ENCODE results near the gene SHQ1. TPM values are rescaled to one million over a fixed set of nuclear protein-coding genes. Genes with fewer than 3 reads are reported as not detected.
"Not testable (repeated sequence)": the region's sequence is repeated elsewhere in the genome, so short reads cannot be mapped to it uniquely, and the experiment has no call there.

SHQ1 gene
- total RNA-seq, 6 experiments from 2014 or later: 18.4 to 21.1 (median 20.2) TPM

DNA sequence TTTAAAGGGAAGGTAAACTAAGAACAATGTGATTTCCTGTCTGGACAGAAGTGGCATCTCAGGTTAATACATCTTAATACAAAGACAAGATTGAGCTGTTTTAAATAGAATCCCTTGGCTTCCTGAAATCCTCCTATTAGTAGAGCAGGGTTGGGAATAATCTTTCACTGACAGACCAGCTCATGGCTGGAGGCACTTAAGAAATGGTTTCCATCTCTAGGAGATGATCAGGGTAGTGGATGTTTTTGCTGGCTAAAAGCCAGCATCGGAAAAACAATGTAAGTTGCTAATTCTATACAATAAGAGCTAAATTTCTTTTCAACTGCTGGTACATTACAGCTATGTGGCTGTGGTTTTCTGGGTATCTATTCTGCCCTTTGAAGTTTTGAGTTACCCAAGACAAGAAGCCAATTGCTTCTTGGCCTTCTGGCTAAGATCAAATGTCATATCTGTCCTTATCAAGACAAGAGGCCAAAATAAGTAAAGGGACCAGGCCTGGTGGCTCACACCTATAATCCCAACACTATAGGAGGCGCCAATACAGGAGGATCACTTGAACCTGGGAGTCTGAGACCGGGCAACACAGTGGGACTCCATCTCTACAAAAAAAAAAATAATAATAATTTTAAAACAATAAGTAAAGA, 49.6 kb downstream of the SHQ1 start:
- Mint-ChIP-seq H3K4me3 (no peak overlapping the region), H3K4me1 (ENCODE audit: low read depth) (peaks cover 13% of the 10 kb centered on the region), H3K36me3 (ENCODE audit: low read depth) (no peaks in the 10 kb centered on the region), H3K27me3 (ENCODE audit: insufficient read depth) (no peaks in the 10 kb centered on the region; the same call in none of the 2 replicates), H3K9me3 (no peaks in the 10 kb centered on the region), H3K27ac (peak overlapping the region; percentile 2; the same call in 1 of the 2 replicates)
- no peak for DNase-seq
- TF ChIP-seq, protein P1, sequence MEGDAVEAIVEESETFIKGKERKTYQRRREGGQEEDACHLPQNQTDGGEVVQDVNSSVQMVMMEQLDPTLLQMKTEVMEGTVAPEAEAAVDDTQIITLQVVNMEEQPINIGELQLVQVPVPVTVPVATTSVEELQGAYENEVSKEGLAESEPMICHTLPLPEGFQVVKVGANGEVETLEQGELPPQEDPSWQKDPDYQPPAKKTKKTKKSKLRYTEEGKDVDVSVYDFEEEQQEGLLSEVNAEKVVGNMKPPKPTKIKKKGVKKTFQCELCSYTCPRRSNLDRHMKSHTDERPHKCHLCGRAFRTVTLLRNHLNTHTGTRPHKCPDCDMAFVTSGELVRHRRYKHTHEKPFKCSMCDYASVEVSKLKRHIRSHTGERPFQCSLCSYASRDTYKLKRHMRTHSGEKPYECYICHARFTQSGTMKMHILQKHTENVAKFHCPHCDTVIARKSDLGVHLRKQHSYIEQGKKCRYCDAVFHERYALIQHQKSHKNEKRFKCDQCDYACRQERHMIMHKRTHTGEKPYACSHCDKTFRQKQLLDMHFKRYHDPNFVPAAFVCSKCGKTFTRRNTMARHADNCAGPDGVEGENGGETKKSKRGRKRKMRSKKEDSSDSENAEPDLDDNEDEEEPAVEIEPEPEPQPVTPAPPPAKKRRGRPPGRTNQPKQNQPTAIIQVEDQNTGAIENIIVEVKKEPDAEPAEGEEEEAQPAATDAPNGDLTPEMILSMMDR (IDR thresholded peaks at IDR 0.05): no peak

DNA sequence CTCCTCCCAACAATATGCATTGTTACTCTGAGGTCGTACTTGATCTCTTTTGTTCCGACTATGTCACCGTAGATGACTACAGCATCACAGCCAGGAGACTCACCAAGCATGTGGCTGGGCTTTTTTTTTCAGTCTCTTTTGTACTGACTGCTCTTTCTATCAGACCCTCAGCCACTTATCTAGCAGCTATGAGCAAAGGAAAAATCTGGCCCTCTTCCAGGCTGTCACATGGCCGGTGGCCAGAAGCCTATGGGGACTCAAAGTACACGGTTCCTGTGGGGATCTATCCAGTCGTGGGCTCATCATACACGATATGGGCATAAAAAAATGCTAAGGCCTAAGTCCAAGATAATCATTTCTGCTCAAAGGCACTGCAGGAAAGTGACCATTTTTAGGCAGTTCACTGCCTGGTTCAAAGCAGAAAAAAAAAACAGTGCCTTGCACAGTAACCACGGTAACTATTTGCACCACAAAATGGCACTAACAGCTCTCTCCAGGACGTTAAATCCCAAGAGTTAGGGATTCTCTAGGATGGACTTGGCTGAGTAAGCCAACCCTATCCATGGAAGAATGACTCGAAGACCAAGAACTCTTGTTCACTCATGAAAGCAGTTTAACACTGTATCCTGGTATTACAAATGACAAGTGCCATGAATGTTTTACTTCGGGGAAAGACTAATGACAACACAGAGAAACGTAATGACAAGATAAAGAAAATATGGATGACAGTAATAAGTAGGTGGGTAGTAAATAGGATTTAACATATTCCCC, 50.3 kb downstream of the SHQ1 start:
- TF ChIP-seq, protein P1 (IDR thresholded peaks at IDR 0.05): no peak
- H3K27ac Mint-ChIP-seq: peak overlapping the region; percentile 2
- peak; percentile 65 for DNase-seq
- no peaks in the 10 kb centered on the region for H3K9me3 Mint-ChIP-seq
- H3K4me1 Mint-ChIP-seq (ENCODE audit: low read depth): peaks cover 13% of the 10 kb centered on the region
- H3K27me3 Mint-ChIP-seq (ENCODE audit: insufficient read depth): no peaks in the 10 kb centered on the region; the same call in none of the 2 replicates
- no peaks in the 10 kb centered on the region; the same call in 1 of the 2 replicates for H3K36me3 Mint-ChIP-seq (ENCODE audit: low read depth)
- H3K4me3 Mint-ChIP-seq: no peak overlapping the region

DNA sequence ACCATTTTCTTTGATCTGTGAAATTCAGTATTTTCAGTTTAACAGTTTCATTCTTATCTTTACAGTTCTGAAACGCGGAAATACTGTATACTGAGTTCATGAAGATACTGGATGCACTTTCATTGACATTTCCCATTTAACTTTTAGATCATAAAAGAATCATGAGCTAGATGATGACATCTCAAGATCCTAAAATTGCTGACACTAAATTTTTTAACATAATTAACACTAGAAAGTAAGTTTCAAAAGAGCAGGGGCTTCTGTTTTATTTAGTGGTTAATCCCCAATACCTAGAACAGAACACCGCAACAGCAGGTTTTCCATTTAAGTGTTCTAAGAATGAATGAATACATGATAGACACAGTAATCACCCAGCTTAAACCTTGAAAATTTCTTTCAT, 54.2 kb downstream of the SHQ1 start:
- Mint-ChIP-seq H3K9me3 (no peaks in the 10 kb centered on the region), H3K36me3 (ENCODE audit: low read depth) (peaks cover 11% of the 10 kb centered on the region), H3K27ac (no peak overlapping the region), H3K4me3 (no peak overlapping the region), H3K27me3 (ENCODE audit: insufficient read depth) (no peaks in the 10 kb centered on the region; the same call in none of the 2 replicates), H3K4me1 (ENCODE audit: low read depth) (peaks cover 13% of the 10 kb centered on the region)
- TF ChIP-seq, protein P1 (IDR thresholded peaks at IDR 0.05): no peak
- DNase-seq: no peak

DNA sequence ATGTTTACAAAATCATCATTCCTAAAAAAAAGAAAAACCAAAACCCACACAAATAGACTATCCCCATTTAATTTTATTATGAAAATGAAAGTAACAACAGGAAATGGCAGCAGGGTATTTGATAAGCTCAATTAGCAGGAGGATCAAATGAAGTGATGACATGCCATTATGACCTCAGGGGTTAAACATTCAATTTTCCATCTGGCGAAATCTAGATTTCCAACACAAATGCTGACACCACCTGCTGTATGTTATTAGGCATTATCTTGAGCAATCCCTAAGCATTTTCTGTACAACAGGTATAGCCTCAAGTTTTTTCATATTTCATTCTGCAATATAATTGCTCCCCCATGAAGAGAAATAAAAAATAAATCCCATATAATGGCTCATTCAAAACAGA, 57.1 kb downstream of the SHQ1 start:
- H3K27me3 Mint-ChIP-seq (ENCODE audit: insufficient read depth): no peaks in the 10 kb centered on the region
- H3K36me3 Mint-ChIP-seq (ENCODE audit: low read depth): peaks cover 11% of the 10 kb centered on the region
- TF ChIP-seq, protein P1 (IDR thresholded peaks at IDR 0.05): no peak
- H3K4me1 Mint-ChIP-seq (ENCODE audit: low read depth): no peaks in the 10 kb centered on the region
- H3K9me3 Mint-ChIP-seq: no peaks in the 10 kb centered on the region
- no peak for DNase-seq
- no peak overlapping the region for H3K4me3 Mint-ChIP-seq
- H3K27ac Mint-ChIP-seq: no peak overlapping the region

DNA sequence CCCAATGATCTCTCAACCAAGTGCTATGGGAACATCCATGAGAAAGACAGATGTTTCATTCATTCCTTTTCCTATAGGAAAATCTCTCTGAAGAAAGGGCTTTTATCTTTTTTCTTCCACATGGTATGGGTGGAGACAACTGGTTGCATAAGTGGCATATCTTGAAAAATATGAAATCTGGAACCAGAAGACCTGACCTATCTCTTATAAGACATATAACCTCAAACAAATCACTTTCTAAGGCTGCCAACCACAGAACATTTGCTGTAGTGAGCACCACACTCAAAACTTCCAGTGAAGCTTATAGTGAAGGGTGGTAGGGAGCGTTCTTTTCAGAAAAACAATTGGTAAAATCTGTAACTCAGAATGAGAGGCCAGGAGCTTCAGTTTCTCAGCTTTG, 58.5 kb downstream of the SHQ1 start:
- H3K4me1 Mint-ChIP-seq (ENCODE audit: low read depth): no peaks in the 10 kb centered on the region
- H3K27ac Mint-ChIP-seq: no peak overlapping the region
- H3K36me3 Mint-ChIP-seq (ENCODE audit: low read depth): peaks cover 11% of the 10 kb centered on the region
- H3K9me3 Mint-ChIP-seq: no peaks in the 10 kb centered on the region
- TF ChIP-seq, protein P1 (IDR thresholded peaks at IDR 0.05): no peak
- no peak for DNase-seq
- no peaks in the 10 kb centered on the region for H3K27me3 Mint-ChIP-seq (ENCODE audit: insufficient read depth)
- H3K4me3 Mint-ChIP-seq: no peak overlapping the region

DNA sequence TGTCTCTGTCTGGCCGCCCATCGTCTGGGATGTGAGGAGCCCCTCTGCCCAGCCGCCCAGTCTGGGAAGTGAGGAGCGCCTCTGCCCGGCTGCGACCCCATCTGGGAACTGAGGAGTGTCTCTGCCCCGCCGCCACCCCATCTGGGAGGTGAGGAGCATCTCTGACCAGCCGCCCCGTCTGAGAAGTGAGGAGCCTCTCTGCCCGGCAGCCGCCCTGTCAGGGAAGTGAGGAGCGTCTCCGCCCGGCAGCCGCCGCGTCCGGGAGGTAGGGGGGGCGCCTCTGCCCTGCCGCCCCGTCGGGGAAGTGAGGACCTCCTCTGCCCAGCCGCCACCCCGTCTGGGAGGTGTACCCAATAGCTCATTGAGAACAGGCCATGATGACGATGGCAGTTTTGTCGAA, 60.0 kb downstream of the SHQ1 start:
- H3K36me3 Mint-ChIP-seq (ENCODE audit: low read depth): peaks cover 11% of the 10 kb centered on the region
- H3K9me3 Mint-ChIP-seq; H3K27me3 Mint-ChIP-seq (ENCODE audit: insufficient read depth); H3K27ac Mint-ChIP-seq; H3K4me1 Mint-ChIP-seq (ENCODE audit: low read depth); H3K4me3 Mint-ChIP-seq; DNase-seq: not testable (repeated sequence)

Measured in HFFc6 (cell line).